Stimulated activated CD4-positive, alpha-beta T cell treated with anti-CD3 and anti-CD28 coated beads, Interleukin-12 subunit alpha, Interleukin-12 subunit beta, amount 100 ng/mL, for 48 hours (primary cell): ENCODE data around the gene BEAN1.
"Not testable (repeated sequence)": the region's sequence is repeated elsewhere in the genome, so short reads cannot be mapped to it uniquely, and the experiment has no call there.

Source experiments
- DNase-seq, 3 donors: peaks; one replicate each; pipeline ENCODE4 v3.0.0-alpha.2; 2020; ENCODE audit warnings: low read depth in 2 of 3, low spot score in 1 of 3

Gene BEAN1

GRCh38 chr16:66440271-66440802 is 13.2 kb downstream of the BEAN1 start:
- no peak for DNase-seq

GRCh38 chr16:66440970-66441369 is 13.9 kb downstream of the BEAN1 start:
- no peak for DNase-seq

- DNase-seq: no peak
Observed at GRCh38 chr16:66441586-66442375, 14.7 kb downstream of the BEAN1 start.

GRCh38 chr16:66442502-66443268 is 15.6 kb downstream of the BEAN1 start:
- no peak for DNase-seq

- DNase-seq: no peak
Observed at GRCh38 chr16:66443269-66443652, 16.2 kb downstream of the BEAN1 start.

- DNase-seq: no peak
Observed at GRCh38 chr16:66444049-66444481, 17.0 kb downstream of the BEAN1 start.

GRCh38 chr16:66446737-66447136 is 19.6 kb downstream of the BEAN1 start:
- no peak for DNase-seq

- no peak for DNase-seq
Observed at GRCh38 chr16:66447491-66447890, 20.4 kb downstream of the BEAN1 start.

GRCh38 chr16:66451548-66451947 is 24.5 kb downstream of the BEAN1 start:
- DNase-seq: no peak

GRCh38 chr16:66453230-66453629 is 26.1 kb downstream of the BEAN1 start:
- DNase-seq: not testable (repeated sequence)

- no peak for DNase-seq
Observed at GRCh38 chr16:66454751-66455150, 27.7 kb downstream of the BEAN1 start.

GRCh38 chr16:66455970-66456369 is 28.9 kb downstream of the BEAN1 start:
- no peak for DNase-seq

- no peak for DNase-seq
Observed at GRCh38 chr16:66457888-66458287, 30.8 kb downstream of the BEAN1 start.

GRCh38 chr16:66458292-66458691 is 31.2 kb downstream of the BEAN1 start:
- DNase-seq: no peak

- DNase-seq: no peak
Observed at GRCh38 chr16:66458853-66459252, 31.8 kb downstream of the BEAN1 start.

- DNase-seq: no peak
Observed at GRCh38 chr16:66459878-66460277, 32.8 kb downstream of the BEAN1 start.

GRCh38 chr16:66460703-66461102 is 33.6 kb downstream of the BEAN1 start:
- no peak for DNase-seq

GRCh38 chr16:66462912-66463311 is 35.8 kb downstream of the BEAN1 start:
- no peak for DNase-seq

- not testable (repeated sequence) for DNase-seq
Observed at GRCh38 chr16:66465946-66466345, 38.9 kb downstream of the BEAN1 start.

GRCh38 chr16:66466636-66467035 is 39.5 kb downstream of the BEAN1 start:
- DNase-seq: not testable (repeated sequence)

GRCh38 chr16:66467611-66468010 is 40.5 kb downstream of the BEAN1 start:
- no peak for DNase-seq

- no peak for DNase-seq
Observed at GRCh38 chr16:66468321-66468965, 41.3 kb downstream of the BEAN1 start.
